Endothelial cell (in vitro differentiated cells): ENCODE data around the gene ZFP36. TPM values are rescaled to one million over a fixed set of nuclear protein-coding genes. Genes with fewer than 3 reads are reported as not detected.

Source experiments
- DNase-seq: peaks from one replicate; pipeline ENCODE4 v3.0.0; 2021; ENCODE audit warnings: low spot score
- H3K27ac Mint-ChIP-seq: one replicate; pipeline ENCODE4 v1.8.0; 2021; ENCODE audit warnings: mixed read lengths, inconsistent platforms; ENCODE audit not compliant: unreplicated experiment
- H3K27me3 Mint-ChIP-seq: one replicate; pipeline ENCODE4 v1.8.0; 2021; ENCODE audit warnings: mild to moderate bottlenecking, moderate library complexity, mixed read lengths, inconsistent platforms; ENCODE audit not compliant: unreplicated experiment
- H3K36me3 Mint-ChIP-seq: one replicate; pipeline ENCODE4 v1.8.0; 2021; ENCODE audit warnings: mild to moderate bottlenecking, low read depth, mixed read lengths, inconsistent platforms; ENCODE audit not compliant: unreplicated experiment
- H3K4me1 Mint-ChIP-seq: one replicate; pipeline ENCODE4 v1.8.0; 2021; ENCODE audit warnings: mild to moderate bottlenecking, mixed read lengths, inconsistent platforms; ENCODE audit not compliant: unreplicated experiment
- H3K4me3 Mint-ChIP-seq: one replicate; pipeline ENCODE4 v1.8.0; 2021; ENCODE audit warnings: mild to moderate bottlenecking, mixed read lengths, inconsistent platforms; ENCODE audit not compliant: unreplicated experiment
- H3K9me3 Mint-ChIP-seq: one replicate; pipeline ENCODE4 v1.8.0; 2021; ENCODE audit warnings: mixed read lengths, inconsistent platforms; ENCODE audit not compliant: unreplicated experiment
- CTCF ChIP-seq: fragments of 200-600 bp; sonication (generic); IDR thresholded peaks from one replicate; pipeline ENCODE4 v1.5.0; 2021; ENCODE audit warnings: antibody characterized with exemption; ENCODE audit not compliant: unreplicated experiment
- total RNA-seq: library from RNA; stranded (reverse); fragmentation: NEBNext Ultra II Directional; extraction: Animal tissue kit (Norgen Biotek cat#: 25700); gene quantifications from one replicate; pipeline ENCODE4 v1.2.1, GENCODE V29; 2021; ENCODE audit not compliant: unreplicated experiment

Gene ZFP36
- total RNA-seq, 1 donor from 2014 or later: 10.2 TPM

DNA sequence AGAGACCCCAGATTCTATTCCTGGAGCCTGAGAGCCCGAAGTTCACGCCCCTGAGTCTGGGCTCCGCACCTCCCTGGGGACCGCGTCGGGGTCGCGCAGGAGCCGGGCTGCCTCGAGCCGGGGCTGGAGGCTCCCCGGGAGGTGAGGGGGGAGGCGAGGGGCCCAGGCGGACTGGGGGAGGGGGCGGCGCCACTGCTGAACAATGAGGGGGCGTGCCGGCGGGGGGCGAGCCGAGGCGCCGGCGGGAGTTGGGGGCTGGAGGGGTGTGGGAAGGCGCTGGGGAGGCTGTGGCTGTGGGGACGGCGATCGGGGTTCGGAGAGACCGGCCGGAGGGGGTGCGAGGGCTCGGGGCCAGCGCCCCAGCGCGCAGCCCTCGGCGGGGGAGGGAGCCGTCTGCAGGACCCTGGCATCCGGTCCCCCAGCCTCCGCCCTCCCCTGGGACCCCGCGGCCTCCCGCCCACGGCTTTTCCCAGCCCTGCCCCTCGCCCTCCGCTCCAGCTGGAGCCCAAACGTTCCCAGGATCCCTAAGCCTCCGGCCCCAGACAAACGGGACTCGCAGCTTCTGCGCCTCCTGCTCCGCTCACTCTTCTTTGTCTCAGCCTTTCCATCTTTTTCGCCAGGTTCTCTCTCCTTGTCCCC, 6.7 kb downstream of the ZFP36 start:
- peak; percentile 70 for DNase-seq
- H3K27me3 Mint-ChIP-seq: peaks cover 30% of the 10 kb centered on the region
- peaks cover 36% of the 10 kb centered on the region for H3K4me1 Mint-ChIP-seq
- peak overlapping the region; percentile 99 for H3K4me3 Mint-ChIP-seq
- H3K27ac Mint-ChIP-seq: peak overlapping the region; percentile 95
- peaks cover 22% of the 10 kb centered on the region for H3K36me3 Mint-ChIP-seq
- no peak for TF ChIP-seq CTCF
- no peaks in the 10 kb centered on the region for H3K9me3 Mint-ChIP-seq

GRCh38 chr19:39413911-39414608, 7.4 kb downstream of the ZFP36 start:
- Mint-ChIP-seq H3K4me1 (peaks cover 30% of the 10 kb centered on the region), H3K27ac (peak overlapping the region; percentile 95), H3K9me3 (no peaks in the 10 kb centered on the region), H3K36me3 (peaks cover 27% of the 10 kb centered on the region), H3K4me3 (peak overlapping the region; percentile 99), H3K27me3 (peaks cover 26% of the 10 kb centered on the region)
- peak; percentile 55 for DNase-seq
- TF ChIP-seq CTCF: peak; percentile 13

DNA sequence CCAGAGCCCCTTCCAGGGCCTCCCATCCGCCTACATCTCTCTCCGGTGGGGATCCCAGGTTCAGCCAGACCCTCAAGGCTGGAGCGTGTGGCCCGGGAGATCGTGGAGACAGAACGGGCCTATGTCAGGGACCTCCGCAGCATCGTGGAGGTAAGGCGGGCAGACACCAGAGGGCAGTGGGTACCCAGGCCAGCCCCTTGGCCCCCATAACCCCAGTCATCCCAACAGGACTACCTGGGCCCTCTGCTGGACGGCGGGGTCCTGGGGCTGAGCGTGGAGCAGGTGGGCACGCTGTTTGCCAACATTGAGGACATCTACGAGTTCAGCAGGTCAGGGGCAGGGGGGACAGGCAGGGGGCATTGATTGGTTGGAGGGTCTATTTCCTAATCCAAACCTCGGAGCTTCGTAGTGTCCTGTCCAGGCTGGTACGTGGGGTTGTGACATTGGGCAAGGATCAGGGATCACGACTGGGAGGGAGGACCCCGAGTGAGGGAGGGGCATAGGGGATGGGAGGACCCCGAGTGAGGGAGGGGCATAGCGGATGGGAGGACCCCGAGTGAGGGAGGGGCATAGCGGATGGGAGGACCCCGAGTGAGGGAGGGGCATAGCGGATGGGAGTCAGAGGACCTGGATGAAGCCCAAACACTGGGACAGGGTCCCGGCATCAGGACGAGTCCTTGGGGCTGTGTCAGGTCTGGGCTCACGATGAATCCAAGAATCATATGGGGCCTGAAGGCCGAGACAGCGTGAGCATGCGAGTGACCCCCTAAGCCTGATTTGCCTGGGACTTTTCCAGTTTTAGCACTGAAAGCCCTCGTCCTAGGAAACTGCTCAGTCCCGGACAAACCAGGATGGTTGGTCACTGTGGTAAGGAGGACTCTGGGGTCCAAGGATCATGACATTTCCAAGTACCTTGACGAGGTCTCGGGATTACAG, 8.7 kb downstream of the ZFP36 start:
- DNase-seq: no peak
- no peak for TF ChIP-seq CTCF
- Mint-ChIP-seq H3K36me3 (peaks cover 33% of the 10 kb centered on the region), H3K4me3 (peak overlapping the region; percentile 67), H3K27me3 (peaks cover 26% of the 10 kb centered on the region), H3K9me3 (no peaks in the 10 kb centered on the region), H3K27ac (no peak overlapping the region), H3K4me1 (peaks cover 29% of the 10 kb centered on the region)

GRCh38 chr19:39416152-39417120, 9.8 kb downstream of the ZFP36 start:
- DNase-seq: no peak
- Mint-ChIP-seq H3K4me1 (peaks cover 18% of the 10 kb centered on the region), H3K4me3 (no peak overlapping the region), H3K36me3 (peaks cover 35% of the 10 kb centered on the region), H3K9me3 (no peaks in the 10 kb centered on the region), H3K27ac (no peak overlapping the region), H3K27me3 (peaks cover 22% of the 10 kb centered on the region)
- no peak for TF ChIP-seq CTCF
